Skin epidermis (tissue), 12 donors: Measurements from ENCODE around the gene UTP14C.
"Not testable (repeated sequence)": the region's sequence is repeated elsewhere in the genome, so short reads cannot be mapped to it uniquely, and the experiment has no call there.

ENCODE experiments used
- H3K27ac ChIP-seq, 21 experiments: fragments of 200-600 bp; sonication (generic) in 11 of 21; one replicate each; pipeline ENCODE4 v1.5.0; 2020; ENCODE audit warnings: mild to moderate bottlenecking in 3 of 21, inconsistent platforms in 2 of 21, moderate library complexity in 2 of 21
- H3K4me3 ChIP-seq, 7 experiments: fragments of 200-600 bp; sonication (generic) in 2 of 7; one replicate each; pipeline ENCODE4 v1.5.0; 2020; ENCODE audit warnings: inconsistent platforms in 2 of 7, mild to moderate bottlenecking in 2 of 7, moderate library complexity in 1 of 7

The UTP14C gene

GRCh38 chr13:52001120-52001731, 23.3 kb upstream of the UTP14C start:
- no peak overlapping the region for H3K27ac ChIP-seq
- no peak overlapping the region for H3K4me3 ChIP-seq

- Histone ChIP-seq H3K27ac (no peak overlapping the region), H3K4me3 (no peak overlapping the region)
These were observed 22.1 kb upstream of the UTP14C start for GRCh38 chr13:52002361-52002760.

GRCh38 chr13:52003541-52003940, 20.9 kb upstream of the UTP14C start:
- Histone ChIP-seq H3K4me3 (no peak overlapping the region), H3K27ac (no peak overlapping the region)

- H3K4me3 ChIP-seq, result no peak overlapping the region
- no peak overlapping the region for H3K27ac ChIP-seq
These were observed 19.9 kb upstream of the UTP14C start for GRCh38 chr13:52004511-52005170.

- H3K4me3 ChIP-seq, result no peak overlapping the region
- no peak overlapping the region for H3K27ac ChIP-seq
These were observed 18.5 kb upstream of the UTP14C start for GRCh38 chr13:52005841-52006522.

- no peak overlapping the region for H3K4me3 ChIP-seq
These were observed 17.8 kb upstream of the UTP14C start for GRCh38 chr13:52006523-52007245.

GRCh38 chr13:52009946-52010345, 14.5 kb upstream of the UTP14C start:
- Histone ChIP-seq H3K4me3 (no peak overlapping the region), H3K27ac (no peak overlapping the region)

More at GRCh38 chr13:52006523-52007245, 17.8 kb upstream of the UTP14C start:
- H3K27ac ChIP-seq, result no peak overlapping the region

- Histone ChIP-seq H3K27ac (peak within 1 kb of the TSS; percentile 35 to 89 (median 70)), H3K4me3 (peak within 1 kb of the TSS; percentile 61 to 99 (median 84))
These were observed 13.4 kb upstream of the UTP14C start, which contains the start of gene ATP7B for GRCh38 chr13:52010890-52011631. TSS of gene ATP7B (minus strand) at chr13:52011450. CDS start at chr13:52011337, 113 bp downstream.

GRCh38 chr13:52011632-52012511, 12.6 kb upstream of the UTP14C start, which contains the start of gene ALG11:
TSS of gene ALG11 (plus strand) at chr13:52012398. CDS start at chr13:52012419, 21 bp downstream.
- H3K4me3 ChIP-seq, result peak within 1 kb of the TSS; percentile 61 to 99 (median 84)
- peak within 1 kb of the TSS; percentile 35 to 89 (median 70) for H3K27ac ChIP-seq

- Histone ChIP-seq H3K27ac (peak overlapping the region; percentile 32 to 89 (median 70)), H3K4me3 (peak overlapping the region; percentile 61 to 99 (median 84))
These were observed 12.0 kb upstream of the UTP14C start for GRCh38 chr13:52012512-52012836.

- no peak overlapping the region for H3K4me3 ChIP-seq
These were observed 8.2 kb upstream of the UTP14C start for GRCh38 chr13:52016296-52016695.

GRCh38 chr13:52020191-52020590, 4.3 kb upstream of the UTP14C start:
- H3K4me3 ChIP-seq, result no peak overlapping the region

More at GRCh38 chr13:52016296-52016695, 8.2 kb upstream of the UTP14C start:
- no peak overlapping the region for H3K27ac ChIP-seq

GRCh38 chr13:52022356-52022755, 2.1 kb upstream of the UTP14C start:
- no peak overlapping the region for H3K4me3 ChIP-seq
- no peak overlapping the region for H3K27ac ChIP-seq

More at GRCh38 chr13:52020191-52020590, 4.3 kb upstream of the UTP14C start:
- H3K27ac ChIP-seq, result no peak overlapping the region

- no peak overlapping the region for H3K27ac ChIP-seq
- H3K4me3 ChIP-seq, result no peak overlapping the region
These were observed 1.2 kb downstream of the UTP14C start for GRCh38 chr13:52025475-52026245.

GRCh38 chr13:52026246-52026626, 1.7 kb downstream of the UTP14C start:
- Histone ChIP-seq H3K27ac (no peak overlapping the region), H3K4me3 (no peak overlapping the region)

- H3K4me3 ChIP-seq, result no peak overlapping the region
- no peak overlapping the region for H3K27ac ChIP-seq
These were observed 3.3 kb downstream of the UTP14C start for GRCh38 chr13:52027832-52028231.

GRCh38 chr13:52029569-52029968, 5.1 kb downstream of the UTP14C start:
- H3K4me3 ChIP-seq, result no peak overlapping the region
- no peak overlapping the region for H3K27ac ChIP-seq

- not testable (repeated sequence) for H3K27ac ChIP-seq, H3K4me3 ChIP-seq
These were observed 5.9 kb downstream of the UTP14C start for GRCh38 chr13:52030401-52030800.
